ENCODE data around the gene NRIP2. TPM values are rescaled to one million over a fixed set of nuclear protein-coding genes. Genes with fewer than 3 reads are reported as not detected.

The NRIP2 gene
- polyA plus RNA-seq, 1 donor from 2014 or later, result not detected

- TF ChIP-seq POLR2AphosphoS5 (IDR thresholded peaks at IDR 0.05), result no peak
- no peak for TF ChIP-seq SMC3 (conservative IDR thresholded peaks at IDR 0.05; ENCODE audit: poor library complexity)
- TF ChIP-seq EP300 (conservative IDR thresholded peaks at IDR 0.05; ENCODE audit: poor library complexity, severe bottlenecking), result no peak
- no peak for TF ChIP-seq TAF1 (IDR thresholded peaks at IDR 0.05; ENCODE audit: low read depth)
- TF ChIP-seq CTCF (IDR thresholded peaks at IDR 0.05; ENCODE audit: poor library complexity, severe bottlenecking), result no peak
- TF ChIP-seq RAD21 (conservative IDR thresholded peaks at IDR 0.05), result no peak
- no peak for TF ChIP-seq REST (IDR thresholded peaks at IDR 0.05; ENCODE audit: borderline replicate concordance)
- no peak for TF ChIP-seq MXI1 (conservative IDR thresholded peaks at IDR 0.05; ENCODE audit: poor library complexity, severe bottlenecking)
- no peak for TF ChIP-seq EZH2 (IDR thresholded peaks at IDR 0.05; ENCODE audit: borderline replicate concordance, insufficient read depth, low read length, poor library complexity, severe bottlenecking)
- Histone ChIP-seq H3K9ac (ENCODE audit: low read length) (no peak overlapping the region), H3F3A (ENCODE audit: insufficient read depth, low read length, poor library complexity, severe bottlenecking) (no peaks in the 10 kb centered on the region), H3K4me3 (ENCODE audit: low read length) (no peak overlapping the region), H3K27me3 (ENCODE audit: insufficient read depth, low read depth, low read length) (no peaks in the 10 kb centered on the region), H2AFZ (ENCODE audit: low read depth, low read length) (no peak overlapping the region), H3K79me2 (replicated peaks; ENCODE audit: insufficient read depth, low read length) (no peaks in the 10 kb centered on the region), H3K36me3 (ENCODE audit: insufficient read depth, low read length) (no peaks in the 10 kb centered on the region), H3K9me3 (ENCODE audit: low read length) (no peaks in the 10 kb centered on the region), H3K27ac (ENCODE audit: low read length) (no peak overlapping the region), H4K20me1 (ENCODE audit: insufficient read depth) (no peaks in the 10 kb centered on the region), H3K9me2 (ENCODE audit: insufficient read depth, low read length) (no peaks in the 10 kb centered on the region), H3K4me2 (ENCODE audit: low read length) (no peak overlapping the region)
Measured at GRCh38 chr12:2844786-2845185, 10.0 kb upstream of the NRIP2 start.

- Histone ChIP-seq H4K20me1 (ENCODE audit: insufficient read depth) (no peaks in the 10 kb centered on the region), H3K36me3 (ENCODE audit: insufficient read depth, low read length) (no peaks in the 10 kb centered on the region), H3K4me3 (ENCODE audit: low read length) (no peak overlapping the region), H2AFZ (ENCODE audit: low read depth, low read length) (no peak overlapping the region), H3K9ac (ENCODE audit: low read length) (no peak overlapping the region), H3K27me3 (ENCODE audit: insufficient read depth, low read depth, low read length) (no peaks in the 10 kb centered on the region), H3K9me2 (ENCODE audit: insufficient read depth, low read length) (no peaks in the 10 kb centered on the region), H3K27ac (ENCODE audit: low read length) (no peak overlapping the region), H3K4me2 (ENCODE audit: low read length) (no peak overlapping the region), H3K9me3 (ENCODE audit: low read length) (no peaks in the 10 kb centered on the region), H3K79me2 (replicated peaks; ENCODE audit: insufficient read depth, low read length) (no peaks in the 10 kb centered on the region), H3F3A (ENCODE audit: insufficient read depth, low read length, poor library complexity, severe bottlenecking) (no peaks in the 10 kb centered on the region)
- no peak for TF ChIP-seq RAD21 (conservative IDR thresholded peaks at IDR 0.05)
- TF ChIP-seq MXI1 (conservative IDR thresholded peaks at IDR 0.05; ENCODE audit: poor library complexity, severe bottlenecking), result no peak
- TF ChIP-seq POLR2AphosphoS5 (IDR thresholded peaks at IDR 0.05), result no peak
- no peak for TF ChIP-seq SMC3 (conservative IDR thresholded peaks at IDR 0.05; ENCODE audit: poor library complexity)
- no peak for TF ChIP-seq EZH2 (IDR thresholded peaks at IDR 0.05; ENCODE audit: borderline replicate concordance, insufficient read depth, low read length, poor library complexity, severe bottlenecking)
- TF ChIP-seq CTCF (IDR thresholded peaks at IDR 0.05; ENCODE audit: poor library complexity, severe bottlenecking), result no peak
- no peak for TF ChIP-seq REST (IDR thresholded peaks at IDR 0.05; ENCODE audit: borderline replicate concordance)
- no peak for TF ChIP-seq EP300 (conservative IDR thresholded peaks at IDR 0.05; ENCODE audit: poor library complexity, severe bottlenecking)
- no peak for TF ChIP-seq TAF1 (IDR thresholded peaks at IDR 0.05; ENCODE audit: low read depth)
Measured at GRCh38 chr12:2842948-2843347, 8.1 kb upstream of the NRIP2 start.
